ENCODE results near the gene ARIH2.

Gene ARIH2

DNA sequence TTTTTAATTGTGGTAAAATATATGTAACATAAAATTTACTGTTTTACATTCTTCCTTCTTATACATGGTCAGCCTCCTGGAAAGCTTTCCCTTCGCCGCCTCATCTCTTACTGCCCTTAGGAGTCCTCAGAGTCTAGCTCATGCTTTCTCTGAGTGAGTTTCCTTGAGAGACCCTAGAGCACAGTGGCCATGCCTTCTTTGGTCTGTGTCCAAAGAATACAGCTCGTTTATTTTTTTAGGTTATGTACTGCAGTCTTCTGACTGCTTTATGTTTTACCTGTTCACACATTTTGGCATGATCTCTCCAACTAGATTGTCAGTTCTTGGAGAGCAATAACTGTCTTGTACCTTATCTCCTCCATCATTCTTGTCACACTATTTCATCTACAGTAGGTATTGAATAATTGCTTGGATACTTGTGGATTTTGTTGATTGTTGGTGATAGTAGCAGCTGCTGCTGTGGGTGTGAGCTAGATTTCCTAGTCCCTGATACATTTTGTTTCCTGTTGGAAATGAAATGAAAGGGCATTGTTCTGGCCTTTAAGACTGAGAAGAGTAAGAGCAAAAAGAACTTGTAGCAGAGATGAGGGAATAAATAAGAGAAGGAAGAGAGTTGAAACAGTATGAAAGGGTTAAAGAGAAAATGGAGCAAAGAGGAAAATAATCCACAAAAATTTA, 10.9 kb downstream of the ARIH2 start:
- Histone ChIP-seq H3K27ac (no peak overlapping the region), H3K4me3 (no peak overlapping the region)
- TF ChIP-seq CTCF (IDR thresholded peaks at IDR 0.05), result no peak

DNA sequence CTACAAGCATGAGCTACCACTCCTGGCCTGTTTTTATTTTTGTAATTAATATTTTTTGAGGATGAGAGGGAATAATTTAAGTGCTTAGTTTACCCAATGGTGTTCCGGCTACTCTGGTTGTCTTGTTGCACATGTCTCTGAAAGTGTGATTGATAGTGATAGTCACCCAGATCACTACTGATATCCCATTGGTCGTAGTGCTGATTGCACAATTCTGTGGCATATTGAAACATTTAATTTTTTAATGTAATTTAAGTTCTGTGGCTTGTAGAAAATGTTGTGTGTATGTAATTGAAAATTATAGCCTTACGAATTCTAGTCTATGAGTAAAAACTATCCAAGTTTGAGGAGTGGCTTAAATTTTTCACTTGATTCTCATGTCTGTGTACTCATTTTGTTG, 11.9 kb downstream of the ARIH2 start:
- no peak for TF ChIP-seq CTCF (IDR thresholded peaks at IDR 0.05)
- no peak for DNase-seq (ENCODE audit: low spot score)
- Histone ChIP-seq H3K27ac (no peak overlapping the region), H3K4me3 (no peak overlapping the region)

More for the DNA sequence above, 10.9 kb downstream of the ARIH2 start:
- DNase-seq (ENCODE audit: low spot score), result no peak

- Histone ChIP-seq H3K27ac (no peak overlapping the region), H3K4me3 (no peak overlapping the region)
- TF ChIP-seq CTCF (IDR thresholded peaks at IDR 0.05), result no peak
- no peak for DNase-seq (ENCODE audit: low spot score)
Observed at GRCh38 chr3:48931944-48932580, 13.4 kb downstream of the ARIH2 start.

DNA sequence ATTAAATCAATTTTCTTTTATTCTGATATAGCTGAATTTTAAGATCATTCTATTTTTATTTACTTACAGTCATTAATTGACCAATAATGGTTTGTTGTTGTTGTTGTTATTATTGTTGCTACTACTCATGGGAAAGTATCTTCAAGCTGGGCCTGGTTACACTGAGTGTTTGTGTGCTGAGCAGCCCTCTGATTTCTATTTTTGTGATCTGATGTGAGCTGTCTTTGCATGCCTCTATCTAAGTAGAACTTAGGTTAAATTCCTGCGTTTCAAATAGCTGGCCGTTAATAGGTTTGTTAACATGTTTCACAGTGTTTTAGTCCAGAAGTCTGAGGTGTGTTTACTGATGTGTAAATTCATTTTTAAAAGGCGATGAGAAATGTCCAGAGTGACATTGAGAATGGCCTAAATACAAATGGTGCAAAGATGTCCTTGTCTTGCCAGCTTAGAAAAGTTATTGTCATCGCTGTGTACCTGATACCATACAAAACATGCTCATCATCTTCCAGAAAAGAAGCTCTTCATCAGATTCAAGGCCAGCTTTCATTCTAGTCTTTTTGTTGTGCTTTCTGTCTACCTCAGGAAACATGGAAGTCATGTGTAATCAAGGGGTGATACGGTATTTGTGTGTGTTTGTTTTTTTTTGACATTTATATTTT, 15.8 kb downstream of the ARIH2 start:
- Histone ChIP-seq H3K4me3 (no peak overlapping the region), H3K27ac (no peak overlapping the region)
- no peak for TF ChIP-seq CTCF (IDR thresholded peaks at IDR 0.05)
- DNase-seq (ENCODE audit: low spot score), result no peak

DNA sequence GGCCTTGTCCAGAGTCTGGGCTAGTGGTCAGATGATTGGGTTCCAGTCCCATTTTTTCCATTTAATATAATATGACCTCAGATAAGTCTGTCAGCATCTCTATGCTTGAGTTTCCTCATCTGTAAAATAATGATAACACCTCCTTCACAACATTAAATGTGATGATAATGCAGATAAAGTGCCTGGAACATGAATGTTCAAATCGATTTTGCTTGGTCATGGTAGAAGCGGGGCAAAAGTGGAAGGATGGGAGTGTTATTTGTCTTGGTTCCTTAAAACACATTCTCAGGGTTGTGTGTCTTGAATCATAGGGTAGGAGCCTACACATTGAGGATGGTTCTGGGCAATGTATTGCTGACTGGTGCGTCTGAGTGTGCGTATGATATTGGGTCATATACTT, 16.9 kb downstream of the ARIH2 start:
- H3K27ac ChIP-seq, result no peak overlapping the region

DNA sequence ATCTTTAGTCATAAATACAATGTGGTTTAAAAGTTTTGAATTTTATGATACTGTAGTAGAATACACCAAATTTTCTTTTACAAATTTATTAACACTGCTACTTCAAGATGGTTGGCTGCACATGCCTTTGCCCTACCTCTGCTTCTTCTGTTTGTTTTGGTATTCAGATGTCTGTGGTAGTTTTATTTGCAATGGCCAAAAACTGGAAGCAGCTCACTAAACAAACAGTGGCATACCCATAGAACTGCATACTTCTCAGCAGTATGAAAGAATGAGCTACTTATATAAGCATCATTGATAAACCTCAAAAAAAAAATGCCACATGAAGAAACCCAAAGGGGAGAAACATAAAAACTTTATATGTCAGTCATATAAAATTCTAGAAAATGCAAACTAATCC, 19.5 kb downstream of the ARIH2 start:
- no peak for DNase-seq (ENCODE audit: low spot score)
- Histone ChIP-seq H3K4me3 (no peak overlapping the region), H3K27ac (no peak overlapping the region)
- no peak for TF ChIP-seq CTCF (IDR thresholded peaks at IDR 0.05)

More for the DNA sequence above, 16.9 kb downstream of the ARIH2 start:
- no peak overlapping the region for H3K4me3 ChIP-seq
- TF ChIP-seq CTCF (IDR thresholded peaks at IDR 0.05), result no peak
- DNase-seq (ENCODE audit: low spot score), result no peak

All from coronary artery (tissue), 2 donors.